Bronchus fibroblast of lung (primary cell): Measurements from ENCODE around the gene OR2M4. TPM values are rescaled to one million over a fixed set of nuclear protein-coding genes. Genes with fewer than 3 reads are reported as not detected.

ENCODE experiments used
- total RNA-seq: library from RNA; depleted of rRNA; stranded (reverse); fragments of >200 nt; gene quantifications from 2 replicates; pipeline ENCODE4 v1.2.3, GENCODE V29; 2015

The OR2M4 gene, protein sequence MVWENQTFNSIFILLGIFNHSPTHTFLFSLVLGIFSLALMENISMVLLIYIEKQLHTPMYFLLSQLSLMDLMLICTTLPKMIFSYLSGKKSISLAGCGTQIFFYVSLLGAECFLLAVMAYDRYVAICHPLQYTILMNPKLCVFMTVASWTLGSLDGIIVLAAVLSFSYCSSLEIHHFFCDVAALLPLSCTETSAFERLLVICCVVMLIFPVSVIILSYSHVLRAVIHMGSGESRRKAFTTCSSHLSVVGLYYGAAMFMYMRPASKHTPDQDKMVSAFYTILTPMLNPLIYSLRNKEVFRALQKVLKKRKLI
- total RNA-seq: not detected in 2 replicates

DNA sequence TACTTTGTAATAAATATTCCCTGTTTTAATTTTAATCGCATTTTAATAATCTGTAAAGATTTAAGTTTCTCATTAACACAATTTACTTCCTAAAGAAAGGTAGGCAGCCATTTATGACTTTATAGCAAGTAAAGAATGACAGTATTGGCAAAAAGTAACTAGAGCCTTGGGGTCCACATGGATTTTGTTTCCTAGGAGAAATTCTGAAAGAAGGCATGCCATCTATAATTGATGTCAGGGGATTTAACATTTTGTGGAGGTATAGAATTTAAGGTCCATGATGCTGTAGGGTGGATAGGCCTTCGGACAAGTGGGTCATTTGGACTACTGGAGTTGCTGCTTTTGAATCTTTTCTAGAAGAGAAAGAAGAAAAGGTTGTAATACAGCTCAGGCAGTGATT lies at the start of gene OR2M4:
OR2M4 (plus strand) TSS at position 301 of the 400 bp plus-strand sequence. CDS start 7,512 bp downstream, outside the sequence.

DNA sequence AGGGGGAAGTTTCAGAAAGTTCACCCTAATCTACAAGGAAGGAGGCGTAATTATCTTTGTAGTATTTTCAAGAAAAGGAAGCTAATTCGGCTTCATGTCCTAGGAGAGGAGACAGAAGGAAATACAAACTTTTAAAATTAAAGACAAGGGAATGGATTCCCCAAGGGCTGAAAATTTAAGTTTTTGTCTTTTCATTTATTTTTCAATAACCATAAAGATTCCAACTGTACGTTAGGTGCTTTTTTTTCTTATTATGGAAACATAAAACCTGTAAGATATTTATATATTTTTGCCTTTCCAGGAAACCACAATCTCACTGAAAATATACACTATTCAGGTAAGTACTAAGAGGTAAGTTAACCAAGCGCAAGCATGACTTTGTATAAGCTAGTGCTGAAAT lies 34.3 kb upstream of the OR2M4 start, which contains the start of gene OR2M3:
OR2M3 (plus strand) TSS at position 301 of the 400 bp plus-strand sequence. CDS start 5,803 bp downstream, outside the sequence.

DNA sequence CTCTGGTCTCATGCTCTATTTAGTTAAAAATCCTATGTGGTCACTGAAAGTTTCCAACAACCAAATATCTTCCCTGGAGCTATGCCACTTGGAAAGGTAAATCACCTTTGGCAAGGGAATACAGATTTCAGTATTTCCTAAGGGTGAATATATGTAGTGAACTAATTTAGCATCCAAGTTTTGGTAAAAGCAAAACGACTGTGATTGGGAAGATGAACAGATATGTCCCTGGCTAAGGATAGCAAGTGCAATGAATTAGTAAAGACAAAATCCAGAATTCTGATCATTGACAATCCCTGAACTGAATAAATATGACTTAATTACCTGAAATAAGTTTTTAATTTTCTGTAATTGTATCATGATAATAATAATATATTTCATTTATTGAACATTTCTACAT lies 46.7 kb downstream of the OR2M4 start, which contains the start of gene OR2T33:
OR2T33 (minus strand) TSS at position 101 of the 400 bp plus-strand sequence. CDS start 4,162 bp downstream, outside the sequence.

Other genes with a start within 250 kb of the OR2M4 start
- not detected in 2 replicates for gene OR2L5, start 217.8 kb upstream of the OR2M4 start, total RNA-seq
- not detected in 2 replicates for gene OR2L2, start 201.3 kb upstream of the OR2M4 start, total RNA-seq
- not detected in 2 replicates for gene OR2L3, start 184.6 kb upstream of the OR2M4 start, total RNA-seq
- gene OR2L13, start 136.2 kb upstream of the OR2M4 start, total RNA-seq: not detected in 2 replicates
- gene OR2M5, start 86.3 kb upstream of the OR2M4 start, total RNA-seq: not detected in 2 replicates
- gene OR2M2, start 56.6 kb upstream of the OR2M4 start, total RNA-seq: not detected in 2 replicates
- gene OR2M3, start 34.2 kb upstream of the OR2M4 start, total RNA-seq: not detected in 2 replicates
- not detected in 2 replicates for gene OR2T33, start 46.6 kb downstream of the OR2M4 start, total RNA-seq
- gene OR2T12, start 72.0 kb downstream of the OR2M4 start, total RNA-seq: not detected in 2 replicates
- not detected in 2 replicates for gene OR2M7, start 93.2 kb downstream of the OR2M4 start, total RNA-seq
- gene OR14C36, start 117.4 kb downstream of the OR2M4 start, total RNA-seq: not detected in 2 replicates
- not detected in 2 replicates for gene OR2T4, start 130.2 kb downstream of the OR2M4 start, total RNA-seq
- gene OR2T6, start 144.3 kb downstream of the OR2M4 start, total RNA-seq: not detected in 2 replicates
- gene OR2T1, start 171.6 kb downstream of the OR2M4 start, total RNA-seq: not detected in 2 replicates
- not detected in 2 replicates for gene OR2T2, start 214.2 kb downstream of the OR2M4 start, total RNA-seq
- not detected in 2 replicates for gene OR2T3, start 241.9 kb downstream of the OR2M4 start, total RNA-seq